ENCODE results near the gene TDRD10. TPM values are rescaled to one million over a fixed set of nuclear protein-coding genes. Genes with fewer than 3 reads are reported as not detected.

Gene TDRD10
- total RNA-seq, 1 experiment from 2014 or later, result 0.31 TPM

GRCh38 chr1:154476791-154477190, 25.2 kb upstream of the TDRD10 start:
- Mint-ChIP-seq H3K27me3 (ENCODE audit: low read depth) (no peaks in the 10 kb centered on the region), H3K27ac (no peak overlapping the region), H3K4me1 (peaks cover 6 to 12% of the 10 kb centered on the region in 2 experiments), H3K36me3 (ENCODE audit: insufficient read depth in 1 of 3, low read depth in 3 of 3) (no peaks in the 10 kb centered on the region), H3K9me3 (no peaks in the 10 kb centered on the region), H3K4me3 (no peak overlapping the region)
- Histone ChIP-seq H3K27me3 (ENCODE audit: insufficient read depth, low read length) (no peaks in the 10 kb centered on the region), H2BK15ac (ENCODE audit: low read depth, low read length) (no peak overlapping the region), H4K8ac (replicated peaks; ENCODE audit: insufficient read length, low read depth, low read length) (no peak overlapping the region), H3K14ac (ENCODE audit: insufficient read depth, low read length) (no peak overlapping the region), H2BK12ac (ENCODE audit: insufficient read length, low read depth, low read length) (no peak overlapping the region), H4K91ac (ENCODE audit: insufficient read length, low read depth, low read length) (no peak overlapping the region), H3K9ac (ENCODE audit: extremely low read depth, insufficient read length, low read length) (no peak overlapping the region), H2BK20ac (ENCODE audit: low read depth, low read length, poor library complexity, severe bottlenecking) (no peak overlapping the region), H3K79me1 (ENCODE audit: insufficient read depth, low read depth, low read length, poor library complexity, severe bottlenecking) (no peaks in the 10 kb centered on the region), H3K79me2 (ENCODE audit: insufficient read depth, low read length) (no peaks in the 10 kb centered on the region), H3T11ph (ENCODE audit: low read length) (no peak overlapping the region), H3K4ac (ENCODE audit: low read depth, low read length) (no peak overlapping the region), H2BK120ac (ENCODE audit: low read depth, low read length, poor library complexity, severe bottlenecking) (no peak overlapping the region), H3K23ac (ENCODE audit: insufficient read length, low read depth, low read length) (no peak overlapping the region), H2BK5ac (ENCODE audit: insufficient read length, low read length) (no peak overlapping the region), H4K20me1 (ENCODE audit: control insufficient read depth, insufficient read depth, insufficient read length) (no peaks in the 10 kb centered on the region), H2AFZ (ENCODE audit: low read length) (no peak overlapping the region), H4K5ac (ENCODE audit: insufficient read length, low read depth, low read length) (no peak overlapping the region), H3K27ac (ENCODE audit: insufficient read length, low read depth, low read length) (no peak overlapping the region), H3K18ac (ENCODE audit: insufficient read length, low read depth, low read length) (no peak overlapping the region), H3K4me1 (ENCODE audit: insufficient read depth, low read length) (0 out of 2 replicates have a peak, but pooled peaks cover 3% of the 10 kb centered on the region), H3K56ac (ENCODE audit: insufficient read length, low read depth, low read length) (no peak overlapping the region), H3K4me2 (ENCODE audit: insufficient read depth, insufficient read length, low read length) (no peak overlapping the region), H3K23me2 (ENCODE audit: insufficient read length, low read depth, low read length, poor library complexity, severe bottlenecking) (no peaks in the 10 kb centered on the region), H3K9me3 (ENCODE audit: control insufficient read depth, low read depth, low read length) (no peaks in the 10 kb centered on the region), H2AK5ac (ENCODE audit: insufficient read length, low read length) (no peak overlapping the region)
- DNase-seq, result no peak
- WGBS (ENCODE audit: extremely low coverage, insufficient read length, low lambda C conversion rate), result no CpG with 5 or more reads among the region's 1 CpG
- TF ChIP-seq CTCF (conservative IDR thresholded peaks at IDR 0.05), result no peak
